ENCODE data around the gene EFTUD2. TPM values are rescaled to one million over a fixed set of nuclear protein-coding genes. Genes with fewer than 3 reads are reported as not detected.

EFTUD2 gene
- total and polyA plus RNA-seq, 2 of the 8 experiments (the other 6 are each of a cell fraction or from before 2014, with no cell fraction given), result 118 to 195 TPM

DNA sequence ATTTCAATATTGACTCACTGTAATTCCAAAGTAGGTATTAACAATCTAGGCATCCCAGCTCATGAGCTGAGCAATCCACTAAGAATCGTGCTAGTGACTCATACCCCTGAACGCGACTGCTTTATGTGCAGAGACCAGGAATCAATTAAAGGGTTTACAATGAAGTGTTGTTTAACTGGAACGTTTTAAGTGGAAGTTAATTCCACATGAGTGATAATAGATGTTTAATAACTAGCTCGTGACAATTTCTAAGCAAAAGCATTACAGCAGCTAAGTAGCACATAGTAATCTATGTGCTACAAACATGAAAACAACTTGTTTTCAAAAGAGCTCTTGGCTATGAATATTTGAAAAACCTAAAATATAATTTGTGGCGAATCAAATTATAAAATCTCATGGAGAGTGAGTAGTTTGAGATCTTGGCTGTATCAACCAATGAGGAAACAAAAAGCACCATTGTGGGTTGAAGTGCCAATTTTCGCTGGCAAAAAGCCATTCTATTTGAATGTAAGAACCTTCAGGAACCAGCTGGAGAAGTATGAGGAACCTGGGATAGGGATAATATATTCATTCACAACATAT, 78.5 kb downstream of the EFTUD2 start:
- Histone ChIP-seq H3K36me3 (ENCODE audit: control insufficient read depth in 2 of 4, insufficient read depth in 4 of 4, low read length in 3 of 4) (peaks cover 0 to 2% (median 0%) of the 10 kb centered on the region in 4 experiments; a peak in 1 of 8 replicates), H2BK15ac (ENCODE audit: low read length) (no peak overlapping the region), H4K91ac (replicated peaks; ENCODE audit: insufficient read length, low read length) (no peak overlapping the region), H3K27ac (ENCODE audit: low read depth, low read length) (no peak overlapping the region), H3K4me3 (ENCODE audit: extremely low read depth in 1 of 4, insufficient read depth in 2 of 4, low read depth in 3 of 4, low read length in 4 of 4) (no peak overlapping the region), H4K8ac (ENCODE audit: extremely low read depth, insufficient read depth, low read length) (no peak overlapping the region), H3K4me1 (replicated peaks in 1 of 4; ENCODE audit: control insufficient read depth in 3 of 4, insufficient read depth in 4 of 4, low read length in 3 of 4) (no peaks in the 10 kb centered on the region), H3K79me1 (ENCODE audit: low read depth, low read length) (no peaks in the 10 kb centered on the region), H3K18ac (ENCODE audit: extremely low read depth, low read length) (no peak overlapping the region), H3K9me3 (ENCODE audit: insufficient read depth in 2 of 2, low read depth in 1 of 2, low read length in 1 of 2) (no peaks in the 10 kb centered on the region), H3K14ac (ENCODE audit: insufficient read length) (no peak overlapping the region), H4K20me1 (replicated peaks in 1 of 2; ENCODE audit: control insufficient read depth in 1 of 2, insufficient read depth in 2 of 2, low read length in 2 of 2) (peaks cover 1 to 12% of the 10 kb centered on the region in 2 experiments), H3K56ac (replicated peaks; ENCODE audit: insufficient read length, low read depth, low read length) (no peak overlapping the region), H4K5ac (ENCODE audit: insufficient read length, low read depth, low read length) (no peak overlapping the region), H2BK12ac (ENCODE audit: low read depth, low read length) (no peak overlapping the region), H3K79me2 (ENCODE audit: control insufficient read depth in 1 of 2, insufficient read depth in 2 of 2, low read length in 2 of 2) (peaks cover 26 to 94% of the 10 kb centered on the region in 2 experiments), H3K23me2 (ENCODE audit: low read depth, low read length) (no peaks in the 10 kb centered on the region), H3K27me3 (replicated peaks in 1 of 4; ENCODE audit: control insufficient read depth in 3 of 4, extremely low read depth in 1 of 4, insufficient read depth in 3 of 4, low read length in 3 of 4) (no peaks in the 10 kb centered on the region), H2AK5ac (ENCODE audit: low read depth, low read length) (no peak overlapping the region), H2BK120ac (replicated peaks; ENCODE audit: low read depth, low read length) (no peak overlapping the region), H2BK20ac (ENCODE audit: low read length) (no peak overlapping the region), H3K4ac (replicated peaks; ENCODE audit: insufficient read length, low read depth, low read length) (no peak overlapping the region), H2AFZ (ENCODE audit: low read length) (no peak overlapping the region), H3K23ac (ENCODE audit: insufficient read length) (no peak overlapping the region), H2BK5ac (ENCODE audit: low read depth, low read length) (no peak overlapping the region), H3K4me2 (ENCODE audit: insufficient read depth in 1 of 2, low read depth in 2 of 2, low read length in 2 of 2) (no peak overlapping the region), H3K9ac (replicated peaks in 1 of 4; ENCODE audit: extremely low read depth in 1 of 4, low read depth in 3 of 4, low read length in 3 of 4) (no peak overlapping the region)
- DNase-seq (ENCODE audit: low read depth in 1 of 2, low spot score in 2 of 2), result no peak
- WGBS, 2 experiments (ENCODE audit: extremely low coverage in 1 of 2, insufficient coverage in 1 of 2, insufficient read length in 1 of 2, insufficient replicate concordance in 2 of 2, low coverage in 1 of 2, low lambda C conversion rate in 2 of 2, missing lambda C conversion rate in 1 of 2), result 90% methylated on average over 7 of the region's 7 CpGs; no CpG with 5 or more reads in 1 of the 2 experiments
- FAIRE-seq, result no peak
- TF ChIP-seq CEBPB (IDR thresholded peaks at IDR 0.05; ENCODE audit: low read depth, low read length) (no peak), PHF8 (conservative IDR thresholded peaks at IDR 0.05; ENCODE audit: low read depth, low read length) (no peak), SAP30 (IDR thresholded peaks at IDR 0.05; ENCODE audit: insufficient read depth, insufficient replicate concordance, low read length) (no peak), EGR1 (IDR thresholded peaks at IDR 0.05; ENCODE audit: borderline replicate concordance, low read depth, low read length) (no peak), GTF2F1 (IDR thresholded peaks at IDR 0.05; ENCODE audit: borderline replicate concordance, low read depth, low read length) (no peak), FOSL1 (IDR thresholded peaks at IDR 0.05; ENCODE audit: insufficient read depth, low read depth, low read length) (no peak), TAF7 (optimal IDR thresholded peaks at IDR 0.05; ENCODE audit: borderline replicate concordance, low read depth, low read length) (no peak), JUND (IDR thresholded peaks at IDR 0.05; ENCODE audit: low read length) (no peak)
- TF ChIP-seq, protein P1, sequence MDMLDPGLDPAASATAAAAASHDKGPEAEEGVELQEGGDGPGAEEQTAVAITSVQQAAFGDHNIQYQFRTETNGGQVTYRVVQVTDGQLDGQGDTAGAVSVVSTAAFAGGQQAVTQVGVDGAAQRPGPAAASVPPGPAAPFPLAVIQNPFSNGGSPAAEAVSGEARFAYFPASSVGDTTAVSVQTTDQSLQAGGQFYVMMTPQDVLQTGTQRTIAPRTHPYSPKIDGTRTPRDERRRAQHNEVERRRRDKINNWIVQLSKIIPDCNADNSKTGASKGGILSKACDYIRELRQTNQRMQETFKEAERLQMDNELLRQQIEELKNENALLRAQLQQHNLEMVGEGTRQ (IDR thresholded peaks at IDR 0.05; ENCODE audit: low read length), result no peak
- POLR2A ChIA-PET (ENCODE audit: partially characterized antibody), result interaction anchor here (1.0 kb wide), 1 partner anchor 12 kb away, joined by 3 read pairs; no protein-coding TSS in a partner anchor
- CTCF ChIA-PET (ENCODE audit: partially characterized antibody), result interaction anchor here (0.6 kb wide), 1 partner anchor 199 kb away, joined by 3 read pairs; no protein-coding TSS in a partner anchor
